ENCODE results near the gene RBFOX1.

RBFOX1 gene

DNA sequence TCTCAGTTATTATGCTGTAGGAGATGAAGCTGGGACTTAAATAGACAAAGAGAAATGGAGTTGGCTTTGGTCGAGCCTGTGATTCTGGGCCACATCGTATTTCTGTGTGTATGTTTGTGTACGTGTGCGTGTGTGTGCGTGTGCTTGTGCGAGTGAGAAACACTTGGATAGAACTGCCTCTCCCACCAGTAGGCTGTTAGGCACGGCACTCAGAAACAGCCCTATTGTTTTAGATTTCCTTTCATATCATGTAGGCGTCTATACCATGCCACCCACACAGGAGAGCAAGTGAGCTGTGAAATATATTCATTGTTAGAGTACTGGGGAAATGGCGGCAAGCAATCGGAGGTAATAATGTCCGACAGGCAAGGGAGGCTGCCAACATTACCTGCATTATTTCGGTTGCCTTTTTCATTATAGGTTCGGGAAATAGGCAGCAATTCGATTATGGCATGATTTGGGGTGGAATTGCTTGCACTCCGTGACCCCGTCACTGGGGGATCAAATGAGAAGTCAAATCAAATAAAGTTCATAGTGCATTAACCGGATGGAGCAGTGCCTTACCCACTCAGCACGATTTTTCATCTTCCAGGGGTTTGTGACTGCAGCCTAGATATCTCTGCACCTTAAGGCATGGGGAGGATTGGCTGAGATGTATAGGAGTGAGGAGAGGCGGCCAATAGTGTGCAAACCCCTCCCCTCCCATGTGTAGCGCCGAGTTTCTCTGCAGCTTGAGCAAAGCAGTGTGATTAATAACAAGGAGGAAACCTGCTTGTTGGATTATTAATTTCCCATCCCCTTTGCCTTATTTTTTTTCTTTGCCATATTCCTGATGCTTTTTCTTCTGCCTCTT lies 89.6 kb downstream of the RBFOX1 start:
- DNase-seq: no peak

DNA sequence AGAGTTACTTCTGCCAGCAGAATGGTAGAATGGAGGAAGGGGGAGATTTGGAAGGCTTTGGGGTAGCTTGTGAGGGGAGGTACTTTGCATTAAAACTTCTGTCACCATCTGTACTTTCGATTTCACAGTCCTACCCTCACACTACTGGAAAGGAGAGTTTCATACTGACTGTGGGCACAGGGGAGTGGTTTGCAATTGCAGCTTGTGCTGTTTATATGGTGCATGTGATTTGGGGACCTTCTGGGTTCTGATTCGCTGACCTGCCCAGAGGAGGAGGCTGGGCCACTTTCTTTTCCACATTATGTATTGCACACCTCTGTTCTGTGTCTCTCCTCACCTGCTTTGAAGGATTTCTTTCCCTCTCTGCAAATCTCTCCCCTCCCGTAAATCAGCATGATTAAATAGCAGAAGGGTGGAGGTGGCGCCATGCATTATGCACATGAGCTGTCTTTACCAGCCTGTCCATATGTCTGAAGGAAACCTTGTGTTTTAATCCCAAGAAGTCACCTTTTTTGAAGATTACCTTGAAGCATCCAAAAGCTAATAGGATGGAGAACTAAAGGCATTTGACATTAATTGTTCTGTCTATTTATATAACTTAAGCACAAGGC lies 90.9 kb downstream of the RBFOX1 start:
- DNase-seq: no peak

DNA sequence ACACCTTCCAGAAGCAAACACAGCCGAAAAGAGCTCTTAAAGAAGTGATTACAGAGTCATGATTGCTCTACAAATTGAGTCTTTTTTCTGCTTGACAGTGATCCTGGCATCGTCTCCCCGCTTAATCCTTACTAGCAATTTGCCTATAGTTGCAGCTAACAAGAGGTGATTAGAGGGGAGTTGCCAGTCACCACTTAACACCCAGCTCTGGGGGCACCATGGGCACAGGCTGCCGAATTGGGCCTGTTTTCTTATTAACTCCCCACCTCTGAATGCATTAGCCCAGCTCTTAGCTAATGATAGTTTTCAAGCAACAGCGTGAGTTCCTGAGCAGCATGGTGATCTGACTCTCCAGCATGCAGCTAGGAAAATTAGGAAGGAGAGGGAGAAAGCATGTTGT lies 93.5 kb downstream of the RBFOX1 start:
- no peak for DNase-seq

DNA sequence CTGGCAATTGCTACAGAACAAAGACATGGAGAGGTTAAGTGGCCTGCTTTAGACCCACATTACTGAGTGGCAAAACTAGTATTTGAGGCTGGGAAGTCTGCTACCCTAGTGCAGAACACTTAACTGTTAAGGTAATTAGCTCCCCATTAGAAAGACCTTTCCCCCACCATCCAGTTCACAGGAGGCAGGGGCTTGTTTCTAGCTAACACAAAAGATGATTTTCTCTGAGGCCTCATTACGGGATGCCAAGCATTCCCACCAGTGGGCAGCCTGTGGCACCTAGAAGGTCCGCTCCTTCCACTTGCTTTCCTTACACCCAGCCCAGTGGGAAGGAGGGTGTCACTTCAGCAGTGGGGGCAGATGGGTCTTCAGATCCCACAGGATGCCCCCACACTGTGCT lies 99.1 kb downstream of the RBFOX1 start:
- no peak for DNase-seq

DNA sequence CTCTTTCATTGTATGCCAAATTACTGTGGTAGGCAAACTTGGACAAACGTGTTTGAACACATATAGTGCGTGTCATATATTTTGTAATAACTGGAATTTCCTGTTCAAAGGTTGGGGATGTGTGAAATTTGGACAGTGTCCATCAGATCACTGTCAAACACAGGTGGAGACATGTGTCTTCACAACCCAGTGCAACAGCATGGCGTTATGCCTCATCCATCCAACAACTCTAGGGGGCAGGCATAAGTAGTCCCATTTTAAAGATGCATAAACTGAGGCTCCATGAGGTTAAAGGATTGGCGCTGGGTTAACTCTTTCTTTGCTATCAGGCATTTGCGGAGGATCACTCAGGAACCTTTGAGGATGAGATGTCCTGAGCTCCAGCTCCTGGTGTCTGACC lies 103.7 kb downstream of the RBFOX1 start:
- DNase-seq: no peak

DNA sequence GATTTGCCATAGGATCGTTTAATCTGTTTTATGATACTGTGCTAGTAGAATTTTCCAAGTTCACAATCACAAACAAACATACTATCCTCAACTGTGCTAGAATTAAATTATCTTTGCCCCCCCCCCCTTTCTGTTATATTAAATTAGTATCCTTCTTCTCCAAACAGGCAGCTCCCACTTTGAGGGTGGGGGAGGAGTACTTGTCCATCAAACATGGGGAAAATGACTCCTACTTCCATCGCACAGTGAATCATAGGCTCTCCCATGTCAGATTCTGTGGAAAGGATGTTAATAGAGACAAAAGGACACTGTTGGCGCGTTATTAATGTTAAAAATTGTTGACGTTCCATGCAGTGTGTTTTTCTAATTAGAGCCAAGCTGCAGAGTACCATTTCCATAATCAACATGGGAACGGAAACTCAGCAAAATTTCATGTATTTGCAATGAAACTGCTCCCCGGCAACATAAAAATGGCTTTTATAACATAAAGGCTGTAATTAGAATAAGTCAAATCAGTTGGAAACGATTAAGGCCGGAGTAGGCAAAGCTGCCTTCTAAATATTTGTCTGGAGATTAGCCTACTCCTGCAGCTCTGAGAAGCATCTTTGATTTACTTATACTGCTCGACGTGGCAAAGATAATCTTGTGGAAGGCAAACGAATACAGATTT lies 104.6 kb downstream of the RBFOX1 start:
- DNase-seq: no peak

DNA sequence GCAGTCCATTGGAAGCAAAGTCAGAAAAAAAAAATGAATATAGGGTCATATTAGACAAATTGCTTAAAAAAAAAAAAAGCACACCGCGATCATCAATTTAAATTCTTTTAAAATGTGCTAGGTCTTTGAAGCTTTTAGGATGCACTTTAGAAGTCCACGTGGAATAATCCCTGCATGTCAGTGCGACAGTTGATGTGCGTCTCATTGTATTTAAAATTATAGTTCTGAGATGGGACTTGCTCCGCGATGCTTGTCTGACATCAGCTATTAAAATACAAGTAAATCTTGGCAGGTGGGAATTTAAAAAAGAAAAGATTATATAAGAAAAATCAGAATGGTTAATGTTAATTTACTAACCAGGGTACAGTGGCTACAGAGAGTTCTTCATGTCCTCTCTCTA lies 105.2 kb downstream of the RBFOX1 start:
- DNase-seq: no peak

DNA sequence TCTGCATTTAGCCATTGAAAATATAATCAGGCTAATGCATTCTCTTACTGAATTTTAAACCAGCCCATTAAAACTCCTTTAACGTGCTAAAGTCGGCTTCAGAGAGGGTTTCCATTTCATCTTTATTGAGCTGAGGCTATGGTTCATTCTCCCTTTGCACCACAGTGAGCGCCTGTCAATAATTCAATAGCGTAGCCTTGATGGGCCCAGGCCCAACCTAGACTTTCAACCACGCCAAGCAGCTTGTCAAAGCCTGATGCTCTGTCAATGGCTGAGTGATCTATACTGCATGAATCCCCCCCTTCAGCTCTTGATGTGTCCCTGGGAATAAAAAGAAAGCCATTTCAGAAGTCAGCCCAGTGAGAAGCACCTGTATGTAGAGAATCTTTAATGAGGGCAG lies 106.0 kb downstream of the RBFOX1 start:
- DNase-seq: no peak

DNA sequence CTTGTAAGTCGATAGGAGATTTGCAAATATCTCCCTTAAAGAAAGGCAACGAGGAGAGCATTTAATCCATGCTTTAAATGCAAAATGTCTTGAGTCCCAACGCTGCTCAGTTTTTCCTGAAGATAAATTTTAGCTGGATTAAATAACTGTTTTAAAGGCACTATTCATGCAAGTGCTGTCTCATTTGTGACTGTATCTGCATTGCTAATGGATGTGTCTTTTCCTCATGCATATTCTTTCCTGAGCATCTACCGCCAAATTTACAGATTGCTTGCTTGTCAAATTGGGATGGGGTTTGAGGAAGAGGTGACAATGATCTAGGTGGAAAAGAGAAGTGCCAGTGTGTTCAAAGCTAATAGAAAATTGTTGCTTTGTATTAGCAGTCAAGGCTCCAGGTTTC lies 106.9 kb downstream of the RBFOX1 start:
- DNase-seq: no peak

DNA sequence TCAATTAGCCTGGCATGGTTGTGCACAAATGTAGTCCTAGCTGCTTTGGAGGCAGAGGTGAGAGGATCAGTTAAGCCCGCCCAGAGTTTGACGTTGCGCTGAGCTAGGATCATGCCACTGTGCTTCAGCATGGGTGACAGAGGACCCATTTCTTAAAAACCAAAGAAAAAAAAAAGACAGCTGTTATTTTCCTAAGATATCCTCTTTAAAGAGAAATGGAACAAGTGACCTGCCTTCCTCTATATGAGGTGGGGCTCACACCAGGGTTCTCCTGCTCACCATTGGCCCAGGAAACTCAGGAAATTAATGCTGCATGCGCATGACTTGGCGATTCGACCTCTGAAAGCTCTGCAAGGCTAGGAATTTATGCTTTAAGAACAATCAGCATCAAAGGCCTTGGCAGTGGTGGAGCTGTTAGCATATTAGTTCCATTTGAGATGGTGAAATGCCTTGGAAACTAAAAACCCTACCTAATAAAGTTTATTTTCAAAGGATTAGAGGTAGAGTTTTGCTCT lies 108.3 kb downstream of the RBFOX1 start:
- DNase-seq: no peak

DNA sequence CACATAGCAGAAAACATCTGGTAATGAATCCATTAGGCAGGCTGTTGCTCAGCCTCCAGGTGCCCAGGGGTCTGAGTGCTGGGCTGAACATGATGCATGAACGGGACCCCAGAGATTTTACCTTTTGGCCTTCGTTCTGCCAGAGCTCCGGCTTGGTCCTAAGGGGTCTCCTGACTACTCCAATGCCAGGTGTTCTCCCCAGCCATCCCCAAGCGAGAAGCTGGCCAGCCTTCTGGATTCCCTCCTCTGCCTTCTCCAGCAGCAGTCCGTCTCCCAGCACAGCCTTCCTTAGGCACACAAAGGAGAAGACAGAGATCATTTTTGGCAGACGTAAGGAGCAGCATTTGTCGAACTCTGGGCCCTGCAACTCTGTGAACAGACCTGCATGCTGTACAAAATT lies 109.4 kb downstream of the RBFOX1 start:
- no peak for DNase-seq

DNA sequence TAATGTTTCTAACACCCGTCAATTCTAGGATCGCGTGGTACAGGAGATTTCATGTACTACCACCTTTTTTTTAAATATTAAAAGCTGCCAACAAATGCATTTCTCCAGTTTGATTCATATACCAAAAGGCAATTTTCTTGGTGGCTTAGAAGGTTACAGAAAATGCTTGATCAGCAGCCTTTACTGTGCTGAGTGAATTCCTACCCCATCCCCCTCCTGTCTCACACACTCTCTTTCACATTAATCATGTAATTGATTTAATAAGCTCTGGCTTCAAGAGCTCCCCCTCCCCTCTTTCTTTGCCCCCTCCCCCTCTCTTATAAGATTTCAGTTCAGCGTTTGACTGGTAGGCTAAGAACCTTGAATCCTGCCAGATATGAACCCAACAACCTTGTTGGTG lies 110.5 kb downstream of the RBFOX1 start:
- no peak for DNase-seq

DNA sequence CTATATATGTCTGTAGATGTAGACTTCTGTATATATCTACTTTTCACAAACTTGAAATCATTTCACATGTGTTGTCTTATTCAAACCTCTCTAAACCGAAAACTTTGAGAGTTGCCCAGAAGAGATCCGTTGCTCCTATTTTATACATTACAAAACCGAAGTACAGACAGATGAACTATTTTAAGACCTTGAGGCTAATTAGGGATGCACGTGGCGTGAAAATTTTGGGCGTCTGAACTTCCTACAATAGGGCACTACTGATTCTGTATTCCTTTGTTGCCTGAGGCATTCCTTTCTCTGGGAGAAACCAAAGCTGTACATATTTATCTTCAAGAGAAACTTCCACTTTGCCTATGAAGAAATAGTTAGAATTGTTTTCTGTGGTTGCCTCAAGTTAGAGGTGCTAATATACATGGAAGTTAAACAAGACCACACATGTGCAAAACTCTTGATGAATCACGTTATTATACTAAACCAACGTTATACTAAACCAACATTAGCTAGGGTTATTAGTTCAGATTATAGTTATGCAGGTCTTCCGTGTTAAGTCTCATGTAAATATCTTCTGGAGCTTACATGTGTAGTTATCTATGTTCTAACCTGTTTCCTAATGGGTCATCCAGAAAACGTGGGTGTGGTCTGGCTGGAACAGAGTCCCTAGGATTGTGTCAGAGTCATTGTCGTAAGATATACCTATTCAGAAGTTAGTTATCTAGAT lies 111.2 kb downstream of the RBFOX1 start:
- DNase-seq: no peak

DNA sequence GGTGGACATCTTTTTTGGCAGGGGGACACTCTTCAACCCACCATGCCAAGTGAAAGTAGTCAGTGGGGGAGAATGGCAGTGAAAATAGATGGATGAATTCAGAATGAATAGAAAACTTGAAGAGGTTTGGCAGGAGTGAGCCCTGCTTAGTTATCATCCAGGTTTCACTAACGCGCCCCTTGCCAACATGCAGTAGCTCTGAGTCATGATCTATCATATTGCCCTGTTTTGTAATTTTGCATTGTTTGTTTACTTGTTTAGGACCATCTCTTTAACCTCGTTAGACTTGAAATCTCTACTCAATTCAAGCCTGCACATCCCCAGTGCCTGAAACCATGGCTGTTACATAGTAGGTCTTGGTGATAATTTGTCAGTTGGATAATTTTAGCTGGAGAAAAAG lies 116.7 kb downstream of the RBFOX1 start:
- no peak for DNase-seq

DNA sequence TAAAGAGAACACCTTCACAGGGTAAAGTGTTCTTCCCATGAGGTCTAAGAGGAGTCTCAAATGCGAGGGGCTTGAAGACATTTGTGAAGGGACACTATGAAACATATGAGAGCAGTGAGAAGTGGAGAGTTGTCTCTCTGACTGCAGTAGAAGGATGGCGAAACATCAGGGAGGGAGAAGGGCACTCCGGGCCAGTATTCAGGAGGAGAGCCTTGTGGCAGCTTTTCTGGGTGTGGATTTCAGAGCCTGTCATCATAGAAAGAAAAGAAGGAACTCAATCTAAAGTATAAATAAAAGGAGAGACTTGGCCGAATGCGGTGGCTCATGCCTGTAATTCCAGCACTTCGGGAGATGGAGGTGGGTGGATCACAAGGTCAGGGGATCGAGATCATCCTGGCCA lies 117.2 kb downstream of the RBFOX1 start:
- no peak for DNase-seq

DNA sequence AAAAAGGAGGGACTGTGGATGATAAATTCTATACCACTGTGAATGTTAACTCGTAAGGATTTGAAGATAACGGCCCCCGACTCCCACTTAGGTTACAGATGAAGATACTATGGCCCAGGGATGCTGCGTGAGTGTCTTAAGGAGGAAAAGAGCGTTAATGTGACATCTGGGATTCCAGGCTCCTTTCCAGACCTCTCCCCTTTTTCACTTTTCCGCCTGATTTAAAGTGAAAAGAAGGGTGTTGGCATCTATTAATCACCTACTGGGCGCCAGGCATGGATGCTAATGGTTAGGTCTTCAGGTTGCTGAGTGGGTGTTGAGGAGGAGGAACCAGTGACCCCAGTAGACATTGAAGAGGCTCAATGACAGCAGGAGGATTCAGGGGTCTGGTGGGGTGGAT lies 117.8 kb downstream of the RBFOX1 start:
- DNase-seq: no peak

DNA sequence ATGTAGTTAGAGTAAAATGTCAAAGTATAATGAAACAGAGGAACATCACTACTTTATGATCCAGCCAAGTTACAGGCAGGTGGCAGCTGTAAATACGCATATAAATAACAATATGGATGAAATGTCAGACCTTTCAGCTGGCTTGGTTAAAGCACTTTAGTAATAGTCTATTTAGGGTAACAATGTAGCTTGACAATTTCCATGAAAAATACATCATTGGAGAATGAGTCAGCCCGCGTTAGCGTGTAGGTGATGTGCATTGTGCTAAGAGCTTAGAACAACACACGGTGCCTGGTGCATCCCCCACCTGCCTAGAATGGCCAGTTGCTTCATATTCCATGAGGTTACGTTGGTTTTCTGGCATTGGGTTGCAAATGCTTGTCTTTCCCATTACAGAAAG lies 119.4 kb downstream of the RBFOX1 start:
- DNase-seq: no peak

DNA sequence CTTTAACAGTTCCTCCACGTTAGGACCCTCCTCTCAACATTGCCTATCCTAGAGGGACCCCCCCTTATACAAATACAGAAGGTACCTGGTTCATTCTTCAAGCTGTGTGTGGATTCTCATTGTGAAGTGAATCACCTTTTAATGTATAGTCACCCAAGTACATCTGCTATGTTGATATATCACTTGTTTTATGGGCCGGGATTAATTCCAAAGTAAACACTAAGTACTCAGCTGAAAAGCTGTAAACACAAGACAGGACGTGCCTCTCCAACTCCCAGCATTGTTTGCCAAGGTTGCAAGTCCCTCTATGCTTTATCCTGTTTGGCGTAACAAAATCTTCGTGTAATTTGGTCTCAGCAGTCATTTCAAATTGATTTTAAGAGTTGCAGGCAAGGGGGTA lies 123.6 kb downstream of the RBFOX1 start:
- no peak for DNase-seq

DNA sequence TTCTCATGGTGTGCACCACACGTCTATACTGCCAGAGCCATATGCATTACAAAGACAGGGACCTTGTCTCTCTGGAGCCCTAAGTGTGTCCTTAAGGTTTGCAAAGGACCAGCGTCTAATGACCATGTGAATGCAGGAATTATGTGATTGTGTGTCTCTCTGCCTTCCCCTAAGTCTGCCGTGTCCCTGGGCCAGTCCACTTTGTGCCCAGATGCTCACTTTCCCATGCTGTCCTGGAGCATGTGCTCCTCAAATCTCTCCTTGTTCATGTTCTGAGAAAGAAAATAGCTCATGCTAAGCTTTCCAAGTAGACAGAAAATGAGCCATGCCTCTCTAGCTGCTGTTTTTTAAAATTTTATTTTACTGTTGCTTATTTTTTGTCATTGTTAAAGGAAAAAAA lies 125.5 kb downstream of the RBFOX1 start:
- DNase-seq: no peak

DNA sequence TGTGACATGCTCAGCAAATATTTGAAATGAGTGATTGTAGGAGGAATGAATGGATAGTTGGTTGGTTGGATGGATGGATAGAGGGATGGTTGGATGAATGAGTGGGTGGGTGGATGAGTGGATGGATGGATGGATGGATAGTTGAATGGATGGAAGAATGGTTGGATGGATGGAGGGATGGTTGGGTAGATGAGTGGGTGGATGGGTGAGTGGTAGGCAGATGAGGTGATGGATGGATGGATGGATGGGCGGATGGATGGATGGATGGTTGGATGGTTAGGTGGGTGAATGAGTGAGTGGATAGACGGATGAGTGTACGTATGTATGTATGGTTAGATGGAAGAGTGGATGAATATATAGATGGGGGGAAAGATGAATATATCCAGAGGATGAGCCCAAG lies 137.7 kb downstream of the RBFOX1 start:
- DNase-seq: no peak

DNA sequence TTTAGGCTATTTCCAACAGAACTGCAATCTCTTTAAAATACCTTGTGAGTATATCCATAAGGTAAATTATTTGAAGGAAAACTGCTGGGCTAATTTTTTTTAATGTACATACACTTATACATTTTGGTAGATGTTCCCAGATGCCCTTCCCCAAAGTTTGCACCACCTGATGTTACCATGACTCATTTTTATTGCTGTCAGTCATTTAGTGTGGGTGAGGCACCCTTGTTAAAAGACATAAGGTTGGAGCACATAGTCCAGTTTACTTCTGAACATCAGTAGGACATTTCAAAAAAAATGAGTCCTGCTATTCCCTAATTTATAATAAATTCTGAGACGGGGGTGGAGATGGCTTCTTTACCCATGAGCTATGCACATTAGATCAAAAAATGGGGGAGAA lies 138.6 kb downstream of the RBFOX1 start:
- no peak for DNase-seq

DNA sequence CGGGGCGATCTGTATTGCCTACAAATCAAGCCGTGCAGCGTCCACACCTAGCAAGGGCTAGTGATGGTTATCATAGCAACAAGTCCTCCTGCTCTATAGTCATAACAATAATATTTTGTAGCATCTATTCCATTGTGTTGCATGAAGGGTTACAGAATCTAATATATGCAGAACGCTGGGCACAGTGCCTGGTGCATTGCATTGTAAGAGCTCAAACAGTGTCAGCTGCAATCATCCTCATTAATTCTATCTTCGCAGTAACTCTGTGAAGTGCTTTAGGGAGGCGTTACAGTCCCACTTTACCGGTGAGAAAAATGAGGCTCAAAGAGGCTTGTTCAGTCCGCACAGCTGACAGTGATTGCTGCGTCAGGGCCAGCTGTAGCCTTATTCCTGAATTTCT lies 149.4 kb downstream of the RBFOX1 start:
- no peak for DNase-seq

DNA sequence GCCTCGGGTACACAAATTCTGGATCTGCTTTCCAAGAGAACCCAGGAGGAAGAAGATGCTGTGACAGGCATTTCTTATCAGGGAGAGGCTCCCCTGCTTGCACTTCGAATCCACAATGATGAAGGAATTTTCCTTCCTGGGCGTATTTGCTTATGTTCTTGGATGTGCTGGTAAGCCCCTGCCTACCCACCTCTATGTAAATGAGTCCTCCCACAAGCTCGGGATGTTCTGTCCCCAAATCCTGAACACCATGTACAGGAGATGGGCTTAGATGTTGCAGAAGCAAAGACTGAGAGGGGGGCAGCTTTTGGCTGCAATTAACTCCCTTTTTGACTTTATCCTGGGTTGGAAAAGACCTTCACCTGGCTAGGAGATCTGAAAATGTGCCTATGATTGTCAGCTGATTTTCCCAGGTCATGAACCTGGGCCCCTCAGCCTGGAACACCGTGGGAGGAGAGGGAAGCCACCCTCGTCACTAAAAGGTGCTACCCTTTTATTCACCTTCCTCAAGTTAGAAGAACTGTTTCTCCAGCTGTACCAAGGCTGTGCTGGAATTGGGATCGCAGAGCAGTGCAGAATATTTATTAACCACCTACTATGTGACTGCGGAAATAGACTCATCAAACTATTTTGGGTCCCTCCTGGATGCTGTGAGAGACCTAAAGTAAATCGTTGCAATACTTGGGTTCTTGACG lies 150.1 kb downstream of the RBFOX1 start:
- no peak for DNase-seq
